Naive thymus-derived CD4-positive, alpha-beta T cell (primary cell): ENCODE results near the gene ADO. TPM values are rescaled to one million over a fixed set of nuclear protein-coding genes. Genes with fewer than 3 reads are reported as not detected.
"Not testable (repeated sequence)": the region's sequence is repeated elsewhere in the genome, so short reads cannot be mapped to it uniquely, and the experiment has no call there.

Source experiments
- ATAC-seq: fragments of 150-1000 bp; cut with Tn5 transposase; 2 replicates; pipeline ENCODE4 v1.10.0; 2021; ENCODE audit warnings: mild to moderate bottlenecking, moderate library complexity
- CTCF ChIA-PET: fragments of 350-600 bp; sonication (Branson Sonifier 250); formaldehyde crosslinking; loops from one replicate; lab custom pipeline; 2021; ENCODE audit warnings: antibody characterized with exemption; lab: Charles Lee
- POLR2A ChIA-PET: fragments of 350-600 bp; sonication (Branson Sonifier 250); formaldehyde crosslinking; loops from one replicate; lab custom pipeline; 2021; ENCODE audit warnings: antibody characterized with exemption, inconsistent platforms; lab: Charles Lee
- DNase-seq, 9 donors: peaks; one replicate each; pipeline versions ENCODE4 v3.0.0 to v3.0.0-alpha.2; 2020 to 2022; ENCODE audit warnings: mixed read lengths in 1 of 9
- H3K27ac ChIP-seq: one replicate; pipeline ENCODE4 v1.7.0; 2013; ENCODE audit warnings: mild to moderate bottlenecking, low read depth, low read length, moderate library complexity
- H3K27me3 ChIP-seq, 2 donors: one replicate each; pipeline ENCODE4 v1.7.0; 2013; ENCODE audit warnings: low read length in 2 of 2, mild to moderate bottlenecking in 2 of 2, moderate library complexity in 2 of 2; ENCODE audit not compliant: control insufficient read depth in 2 of 2, insufficient read depth in 2 of 2
- H3K36me3 ChIP-seq, 3 experiments: 1 replicate in 2 of 3; 2 replicates in 1 of 3; pipeline ENCODE4 v1.7.0; 2013; ENCODE audit warnings: low read length in 3 of 3, mild to moderate bottlenecking in 3 of 3, moderate library complexity in 1 of 3; ENCODE audit not compliant: insufficient read depth in 3 of 3, control insufficient read depth in 2 of 3
- H3K4me1 ChIP-seq, 2 donors: one replicate each; pipeline ENCODE4 v1.7.0; 2013; ENCODE audit warnings: low read length in 2 of 2, mild to moderate bottlenecking in 2 of 2, moderate library complexity in 1 of 2; ENCODE audit not compliant: control insufficient read depth in 2 of 2, insufficient read depth in 2 of 2
- H3K4me3 ChIP-seq: 2 replicates; pipeline ENCODE4 v1.7.0; 2013; ENCODE audit warnings: mild to moderate bottlenecking, low read length
- H3K9me3 ChIP-seq, 3 experiments: 1 replicate in 2 of 3; 2 replicates in 1 of 3; pipeline ENCODE4 v1.7.0; 2013; ENCODE audit warnings: low read length in 3 of 3; ENCODE audit not compliant: control insufficient read depth in 2 of 3
- H3K27ac Mint-ChIP-seq, 9 donors: one replicate each; pipeline ENCODE4 v1.8.0; 2020 to 2022; ENCODE audit warnings: mixed read lengths in 9 of 9, mild to moderate bottlenecking in 8 of 9, moderate library complexity in 5 of 9, inconsistent platforms in 2 of 9
- H3K27me3 Mint-ChIP-seq, 5 donors: one replicate each; pipeline ENCODE4 v1.8.0; 2021 to 2022; ENCODE audit warnings: mixed read lengths in 5 of 5, mild to moderate bottlenecking in 1 of 5
- H3K36me3 Mint-ChIP-seq, 5 donors: one replicate each; pipeline ENCODE4 v1.8.0; 2020 to 2022; ENCODE audit warnings: mixed read lengths in 5 of 5, mild to moderate bottlenecking in 3 of 5, inconsistent platforms in 1 of 5
- H3K4me1 Mint-ChIP-seq, 7 donors: one replicate each; pipeline ENCODE4 v1.8.0; 2020 to 2022; ENCODE audit warnings: mixed read lengths in 7 of 7, mild to moderate bottlenecking in 3 of 7, inconsistent platforms in 1 of 7
- H3K4me3 Mint-ChIP-seq, 10 donors: one replicate each; pipeline ENCODE4 v1.8.0; 2020 to 2022; ENCODE audit warnings: mild to moderate bottlenecking in 10 of 10, mixed read lengths in 10 of 10, moderate library complexity in 6 of 10, inconsistent platforms in 2 of 10
- H3K9me3 Mint-ChIP-seq, 11 donors: one replicate each; pipeline ENCODE4 v1.8.0; 2020 to 2022; ENCODE audit warnings: mixed read lengths in 11 of 11, mild to moderate bottlenecking in 4 of 11, inconsistent platforms in 1 of 11, moderate library complexity in 1 of 11
- intact Hi-C, 2 donors: fragments of 100-400 bp; cut with micrococcal nuclease; formaldehyde crosslinking; loops; one replicate each; pipeline ENCODE4 v1.15.1; 2023
- polyA plus RNA-seq, 2 donors: library from polyadenylated mRNA; unstranded; fragments of 300-500 nt; fragmentation: Illumina TruSeq; gene quantifications; one replicate each; pipeline ENCODE4 v1.2.3, GENCODE V29; 2021
- total RNA-seq, 6 experiments: library from RNA in 5 of 6; stranded (reverse) in 5 of 6; gene quantifications; 1 replicate in 5 of 6; 2 replicates in 1 of 6; pipeline ENCODE4 v1.2.3 and lab custom pipeline; 2021 to 2026

Gene ADO
- total and polyA plus RNA-seq, 7 experiments from 2014 or later = 2.0 to 21.3 (median 12.4) TPM

GRCh38 chr10:62772186-62772974 lies 32.1 kb upstream of the ADO start:
- no peak overlapping the region for H3K4me3 ChIP-seq
- ChIA-PET POLR2A (interaction anchor here (0.7 kb wide), 1 partner anchor 208 kb away, joined by 3 read pairs; no protein-coding TSS in a partner anchor), CTCF (interaction anchor here (0.6 to 1.9 kb wide), 2 partner anchors 9 to 133 kb away, joined by 3 to 4 read pairs; no protein-coding TSS in a partner anchor)
- intact Hi-C loops = no loop called here
- peaks cover 0 to 18% (median 9%) of the 10 kb centered on the region in 5 donors for H3K27me3 Mint-ChIP-seq
- H3K9me3 Mint-ChIP-seq = peaks cover 0 to 8% (median 0%) of the 10 kb centered on the region in 11 donors
- no peak overlapping the region for H3K4me3 Mint-ChIP-seq
- H3K9me3 ChIP-seq = no peaks in the 10 kb centered on the region
- peaks cover 0 to 9% (median 0%) of the 10 kb centered on the region in 7 donors for H3K4me1 Mint-ChIP-seq
- no peak overlapping the region for H3K27ac ChIP-seq
- peaks cover 0 to 1% (median 0%) of the 10 kb centered on the region in 5 donors for H3K36me3 Mint-ChIP-seq
- ATAC-seq = no peak
- H3K4me1 ChIP-seq = no peaks in the 10 kb centered on the region
- no peaks in the 10 kb centered on the region for H3K27me3 ChIP-seq
- H3K27ac Mint-ChIP-seq = no peak overlapping the region
- DNase-seq = no peak
- no peaks in the 10 kb centered on the region for H3K36me3 ChIP-seq

DNA sequence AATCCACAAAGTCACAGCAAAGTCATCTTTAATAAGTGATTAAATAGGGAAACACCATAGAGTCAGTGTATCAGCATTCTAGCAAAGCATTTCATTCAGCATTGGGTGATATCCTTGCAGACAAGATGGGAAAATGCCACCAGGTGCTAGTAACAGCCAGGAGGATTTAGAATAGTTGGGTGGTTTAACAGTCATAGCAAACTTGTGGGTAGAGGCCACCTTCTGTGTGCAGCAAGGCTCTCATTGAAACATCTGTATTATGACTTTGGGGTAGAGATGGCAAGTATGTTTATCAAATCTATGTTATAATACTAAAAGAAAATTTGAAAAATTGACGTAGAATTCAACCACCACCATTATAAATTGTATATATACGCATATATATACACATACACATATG lies 26.4 kb upstream of the ADO start:
- Histone ChIP-seq H3K4me3 (no peak overlapping the region), H3K4me1 (peaks cover 13 to 15% of the 10 kb centered on the region in 2 donors), H3K27me3 (no peaks in the 10 kb centered on the region), H3K27ac (no peak overlapping the region), H3K36me3 (no peaks in the 10 kb centered on the region), H3K9me3 (no peaks in the 10 kb centered on the region)
- CTCF ChIA-PET = no interaction called here
- Mint-ChIP-seq H3K27me3 (peaks cover 0 to 27% (median 4%) of the 10 kb centered on the region in 5 donors), H3K36me3 (no peaks in the 10 kb centered on the region), H3K4me3 (peak overlapping the region in 1 of 10 donors; percentile 10), H3K9me3 (peaks cover 0 to 4% (median 0%) of the 10 kb centered on the region in 11 donors), H3K27ac (no peak overlapping the region), H3K4me1 (peaks cover 10 to 22% (median 17%) of the 10 kb centered on the region in 7 donors)
- ATAC-seq (no peak), DNase-seq (no peak)
- POLR2A ChIA-PET = interaction anchor here (1.0 kb wide), 1 partner anchor 22 kb away, joined by 3 read pairs; no protein-coding TSS in a partner anchor
- intact Hi-C loops = loop anchor here in 1 of 2 donors (2.0 kb wide), 2 partner anchors 23 to 27 kb away; partner anchors contain the start of gene ADO

DNA sequence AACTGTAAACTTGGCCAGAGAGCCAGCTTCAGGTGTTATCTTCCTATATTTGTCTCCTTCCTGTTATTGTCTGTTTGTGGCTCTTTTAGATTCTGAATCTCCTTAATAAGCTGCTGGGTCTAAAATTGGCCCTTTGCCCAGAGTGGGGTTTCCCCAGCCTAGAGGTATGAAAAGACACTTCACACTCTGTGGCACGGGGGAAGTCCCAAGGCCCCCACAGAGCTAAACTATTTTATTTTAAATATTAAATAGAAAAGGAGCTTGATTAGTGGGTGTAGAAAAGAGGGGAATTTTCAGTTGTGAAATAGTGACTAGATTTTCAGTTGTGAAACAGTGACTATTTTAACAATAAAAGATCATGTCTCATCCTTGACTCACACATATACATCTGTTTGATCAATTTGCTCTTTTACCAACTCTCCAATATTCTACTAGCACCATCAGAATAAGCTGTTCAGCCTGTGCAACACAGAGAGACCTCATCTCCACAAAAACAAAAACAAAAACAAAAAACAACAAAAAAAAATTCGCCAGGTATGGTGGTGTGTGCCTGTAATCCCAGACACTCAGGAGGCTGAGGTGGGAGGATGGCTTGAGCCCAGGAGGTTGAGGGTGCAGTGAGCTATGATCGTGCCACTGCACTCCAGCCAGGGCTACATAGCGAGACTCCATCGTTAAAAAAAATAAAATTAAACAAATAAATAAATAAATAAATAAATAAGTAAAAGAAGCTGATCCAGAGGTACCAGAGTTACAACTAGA lies 24.9 kb upstream of the ADO start:
- peak; percentile 97 for ATAC-seq
- Mint-ChIP-seq H3K4me3 (peak overlapping the region; percentile 0 to 71 (median 52)), H3K27me3 (peaks cover 0 to 38% (median 0%) of the 10 kb centered on the region in 5 donors), H3K9me3 (peaks cover 0 to 15% (median 3%) of the 10 kb centered on the region in 11 donors), H3K27ac (peak overlapping the region in 6 of 9 donors; percentile 0 to 79 (median 8)), H3K4me1 (peaks cover 10 to 22% (median 17%) of the 10 kb centered on the region in 7 donors), H3K36me3 (peaks cover 0 to 5% (median 3%) of the 10 kb centered on the region in 5 donors)
- no peaks in the 10 kb centered on the region for H3K36me3 ChIP-seq
- intact Hi-C loops = loop anchor here (1.0 to 2.0 kb wide), 5 partner anchors 25 to 142 kb away; partner anchors contain the start of genes ADO (in 1 of the 2) and EGR2 (in 1 of the 2)
- no peak overlapping the region for H3K4me3 ChIP-seq
- ChIA-PET CTCF (interaction anchor here (0.6 to 1.7 kb wide), 5 partner anchors 21 to 142 kb away, joined by 3 to 7 read pairs (median 3); no protein-coding TSS in a partner anchor), POLR2A (interaction anchor here (0.6 to 1.9 kb wide), 5 partner anchors 27 to 142 kb away, joined by 3 to 9 read pairs (median 5); no protein-coding TSS in a partner anchor)
- no peaks in the 10 kb centered on the region for H3K27me3 ChIP-seq
- peak; percentile 35 to 88 (median 75) for DNase-seq
- H3K9me3 ChIP-seq = no peaks in the 10 kb centered on the region
- H3K4me1 ChIP-seq = peaks cover 13 to 15% of the 10 kb centered on the region in 2 donors
- no peak overlapping the region for H3K27ac ChIP-seq

GRCh38 chr10:62784537-62784936 lies 20.0 kb upstream of the ADO start:
- H3K27me3 ChIP-seq, H3K4me3 ChIP-seq, H3K36me3 ChIP-seq, CTCF ChIA-PET, ATAC-seq, H3K27ac ChIP-seq, H3K4me1 ChIP-seq, H3K9me3 ChIP-seq, DNase-seq, H3K4me1 Mint-ChIP-seq, intact Hi-C loops, H3K4me3 Mint-ChIP-seq, H3K27ac Mint-ChIP-seq, POLR2A ChIA-PET: not testable (repeated sequence)
- peaks cover 4 to 14% (median 9%) of the 10 kb centered on the region in 5 donors for H3K36me3 Mint-ChIP-seq
- H3K9me3 Mint-ChIP-seq = peaks cover 0 to 33% (median 13%) of the 10 kb centered on the region in 11 donors
- peaks cover 0 to 47% (median 0%) of the 10 kb centered on the region in 5 donors for H3K27me3 Mint-ChIP-seq

DNA sequence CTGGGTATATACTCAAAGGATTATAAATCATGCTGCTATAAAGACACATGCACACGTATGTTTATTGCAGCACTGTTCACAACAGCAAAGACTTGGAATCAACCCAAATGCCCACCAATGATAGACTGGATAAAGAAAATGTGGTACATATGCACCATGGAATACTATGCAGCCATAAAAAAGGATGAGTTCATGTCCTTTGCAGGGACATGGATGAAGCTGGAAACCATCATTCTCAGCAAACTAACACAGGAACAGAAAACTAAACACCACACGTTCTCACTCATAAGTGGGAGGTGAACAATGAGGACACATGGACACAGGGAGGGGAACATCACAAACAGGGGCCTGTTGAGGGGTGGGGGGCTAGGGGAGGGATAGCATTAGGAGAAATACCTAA lies 16.2 kb upstream of the ADO start:
- H3K27ac Mint-ChIP-seq, H3K4me3 ChIP-seq, H3K36me3 ChIP-seq, H3K4me1 ChIP-seq, CTCF ChIA-PET, H3K27me3 ChIP-seq, DNase-seq, H3K4me1 Mint-ChIP-seq, POLR2A ChIA-PET, H3K9me3 ChIP-seq, H3K4me3 Mint-ChIP-seq, H3K27ac ChIP-seq, intact Hi-C loops, ATAC-seq: not testable (repeated sequence)
- Mint-ChIP-seq H3K36me3 (peaks cover 4 to 14% (median 9%) of the 10 kb centered on the region in 5 donors), H3K27me3 (peaks cover 0 to 49% (median 0%) of the 10 kb centered on the region in 5 donors), H3K9me3 (peaks cover 0 to 33% (median 13%) of the 10 kb centered on the region in 11 donors)

DNA sequence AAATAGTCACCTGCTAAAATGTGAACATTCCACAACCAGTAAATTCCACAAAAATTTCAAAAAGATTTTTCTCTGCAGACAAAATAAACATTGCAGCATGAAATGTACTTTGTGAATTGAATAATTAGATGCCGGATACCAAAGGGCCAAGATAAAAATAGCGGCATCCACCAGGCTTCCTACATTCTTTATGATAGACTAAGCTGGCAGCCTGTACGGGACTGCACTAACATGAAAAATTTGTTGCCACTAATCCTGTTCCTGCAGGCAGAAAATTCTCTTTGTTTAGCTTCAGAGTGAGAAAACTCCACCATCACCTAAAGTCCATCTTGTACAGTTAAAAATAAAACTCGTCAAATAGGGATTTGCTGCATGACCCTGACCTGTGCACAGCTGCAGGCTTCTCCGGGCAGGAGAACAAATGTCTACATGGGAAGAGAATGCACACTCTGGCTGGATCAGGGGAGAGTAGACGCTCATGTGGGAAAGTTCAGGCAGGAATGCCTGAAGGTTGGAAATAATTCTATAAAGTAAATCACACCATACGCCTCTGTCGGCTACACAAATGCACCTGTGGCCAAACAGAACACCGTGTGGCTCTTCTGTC lies 15.6 kb upstream of the ADO start:
- H3K4me1 Mint-ChIP-seq = no peaks in the 10 kb centered on the region
- CTCF ChIA-PET = interaction anchor here (0.5 kb wide), 1 partner anchor 15 kb away, joined by 3 read pairs; no protein-coding TSS in a partner anchor
- H3K4me3 Mint-ChIP-seq = no peak overlapping the region
- H3K9me3 ChIP-seq = no peaks in the 10 kb centered on the region
- POLR2A ChIA-PET = no interaction called here
- no peaks in the 10 kb centered on the region for H3K36me3 ChIP-seq
- no peaks in the 10 kb centered on the region for H3K4me1 ChIP-seq
- H3K27ac ChIP-seq = no peak overlapping the region
- no peak overlapping the region for H3K27ac Mint-ChIP-seq
- H3K9me3 Mint-ChIP-seq = peaks cover 0 to 28% (median 13%) of the 10 kb centered on the region in 11 donors
- no peak for DNase-seq
- no peaks in the 10 kb centered on the region for H3K27me3 ChIP-seq
- H3K36me3 Mint-ChIP-seq = peaks cover 4 to 14% (median 9%) of the 10 kb centered on the region in 5 donors
- H3K4me3 ChIP-seq = no peak overlapping the region
- no peak for ATAC-seq
- peaks cover 0 to 48% (median 0%) of the 10 kb centered on the region in 5 donors for H3K27me3 Mint-ChIP-seq
- intact Hi-C loops = no loop called here
